ENCODE results near the gene MYO3B.
"Not testable (repeated sequence)": the region's sequence is repeated elsewhere in the genome, so short reads cannot be mapped to it uniquely, and the experiment has no call there.

DNA sequence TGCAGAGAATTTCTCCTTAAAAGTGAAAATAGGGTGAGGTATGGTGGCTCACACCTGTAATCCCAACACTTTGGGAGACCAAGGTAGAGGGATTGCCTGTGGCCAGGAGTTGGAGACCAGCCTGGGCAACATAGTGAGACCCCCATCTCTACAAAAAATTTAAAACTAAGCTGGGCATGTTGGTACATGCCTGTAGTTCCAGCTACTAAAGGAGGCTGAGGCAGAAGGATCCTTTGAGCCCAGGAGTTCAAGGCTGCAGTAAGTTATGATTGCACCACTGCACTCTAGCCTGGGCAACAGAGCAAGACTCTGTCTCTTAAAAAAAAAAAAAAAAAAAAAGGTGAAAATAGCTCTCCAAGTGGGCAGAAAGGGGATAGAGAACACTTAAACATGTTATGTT is 496.3 kb downstream of the MYO3B start:
- TF ChIP-seq, protein P1, sequence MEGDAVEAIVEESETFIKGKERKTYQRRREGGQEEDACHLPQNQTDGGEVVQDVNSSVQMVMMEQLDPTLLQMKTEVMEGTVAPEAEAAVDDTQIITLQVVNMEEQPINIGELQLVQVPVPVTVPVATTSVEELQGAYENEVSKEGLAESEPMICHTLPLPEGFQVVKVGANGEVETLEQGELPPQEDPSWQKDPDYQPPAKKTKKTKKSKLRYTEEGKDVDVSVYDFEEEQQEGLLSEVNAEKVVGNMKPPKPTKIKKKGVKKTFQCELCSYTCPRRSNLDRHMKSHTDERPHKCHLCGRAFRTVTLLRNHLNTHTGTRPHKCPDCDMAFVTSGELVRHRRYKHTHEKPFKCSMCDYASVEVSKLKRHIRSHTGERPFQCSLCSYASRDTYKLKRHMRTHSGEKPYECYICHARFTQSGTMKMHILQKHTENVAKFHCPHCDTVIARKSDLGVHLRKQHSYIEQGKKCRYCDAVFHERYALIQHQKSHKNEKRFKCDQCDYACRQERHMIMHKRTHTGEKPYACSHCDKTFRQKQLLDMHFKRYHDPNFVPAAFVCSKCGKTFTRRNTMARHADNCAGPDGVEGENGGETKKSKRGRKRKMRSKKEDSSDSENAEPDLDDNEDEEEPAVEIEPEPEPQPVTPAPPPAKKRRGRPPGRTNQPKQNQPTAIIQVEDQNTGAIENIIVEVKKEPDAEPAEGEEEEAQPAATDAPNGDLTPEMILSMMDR (IDR thresholded peaks at IDR 0.05; ENCODE audit: borderline replicate concordance, extremely low read depth, low read length, poor library complexity, severe bottlenecking), result not testable (repeated sequence)
- not testable (repeated sequence) for TF ChIP-seq EZH2 (IDR thresholded peaks at IDR 0.05; ENCODE audit: borderline replicate concordance, low read depth, low read length, severe bottlenecking)

Data from DND-41 (cell line).